ENCODE data around the gene SFRP4. TPM values are rescaled to one million over a fixed set of nuclear protein-coding genes. Genes with fewer than 3 reads are reported as not detected.

SFRP4 gene
- total and polyA plus RNA-seq, 2 of the 4 experiments (the other 2 are of a cell fraction): not detected

Other genes starting within 250 kb of the SFRP4 start
- not detected in 2 replicates for gene GPR141, start 233.1 kb downstream of the SFRP4 start, total RNA-seq (2012; rRNA removed)
- gene GPR141, start 233.1 kb downstream of the SFRP4 start, polyA plus RNA-seq (2012; rRNA removed): not detected in 2 replicates
- gene NME8, start 68.2 kb downstream of the SFRP4 start, total RNA-seq (2012; rRNA removed): not detected in 2 replicates
- not detected in 2 replicates for gene NME8, start 68.2 kb downstream of the SFRP4 start, polyA plus RNA-seq (2012; rRNA removed)
- gene EPDR1, start 3.8 kb upstream of the SFRP4 start, total RNA-seq (2012; rRNA removed): under 0.01 TPM in 1 of 2 replicates, not detected in the other
- gene EPDR1, start 3.8 kb upstream of the SFRP4 start, polyA plus RNA-seq (2012; rRNA removed): 0.09 TPM in 1 of 2 replicates, not detected in the other

Data from IMR-90 (cell line).